HepG2 (cell line): ENCODE results near the gene VKORC1. TPM values are rescaled to one million over a fixed set of nuclear protein-coding genes. Genes with fewer than 3 reads are reported as not detected.

Experiments used
- ATAC-seq: fragments of 200-7000 bp; cut with Tn5 transposase; 3 replicates; pipeline ENCODE4 v1.9.1; 2020; ENCODE audit warnings: mild to moderate bottlenecking, moderate library complexity
- BruUV-seq: library from RNA; stranded (reverse); fragments of 400-500 nt; replicated peaks from 2 replicates; lab custom pipeline; 2021; lab: Mats Ljungman, UMichigan
- CTCF ChIA-PET: fragments of 300-600 bp; formaldehyde crosslinking; extraction: SDS; loops from one replicate; lab custom pipeline; 2021; ENCODE audit warnings: low total read pairs, inconsistent platforms, low intra/inter-chr PET ratio; lab: Yijun Ruan, JAX
- POLR2A ChIA-PET: fragments of 350-600 bp; sonication (Branson Sonifier 250); formaldehyde crosslinking; loops from one replicate; lab custom pipeline; 2020; ENCODE audit warnings: antibody characterized with exemption, inconsistent platforms; lab: Yijun Ruan, JAX
- DNase-seq: peaks from one replicate; pipeline ENCODE4 v3.0.0-alpha.2; 2015; ENCODE audit warnings: low spot score
- FAIRE-seq: peaks from 3 replicates; lab custom pipeline; 2011; peaks lifted over from hg19 to GRCh38; lab: Jason Lieb, UNC
- H2AFZ ChIP-seq: one replicate; pipeline ENCODE4 v1.6.1; 2011; ENCODE audit warnings: low read length, inconsistent platforms
- H3K27ac ChIP-seq: fragments of 300-600 bp; 3 replicates; pipeline ENCODE4 v1.8.0; 2011; ENCODE audit warnings: mixed run types, mild to moderate bottlenecking, mixed read lengths, low read length, inconsistent platforms; ENCODE audit not compliant: insufficient read depth; ENCODE audit errors: extremely low read length
- H3K27me3 ChIP-seq, 2 experiments: fragments of 200-600 bp in 1 of 2; 2 replicates in 1 of 2; 3 replicates in 1 of 2; pipeline versions ENCODE4 v1.6.0 to v1.8.0; 2011; ENCODE audit warnings: low read length in 2 of 2, mild to moderate bottlenecking in 2 of 2, moderate library complexity in 2 of 2, inconsistent platforms in 1 of 2; ENCODE audit not compliant: insufficient read depth in 2 of 2, control insufficient read depth in 1 of 2
- H3K36me3 ChIP-seq, 2 experiments: fragments of 200-600 bp in 1 of 2; replicated peaks in 1 of 2; 2 replicates in 1 of 2; 3 replicates in 1 of 2; pipeline versions ENCODE4 v1.5.1 to v1.8.0; 2011; ENCODE audit warnings: low read length in 2 of 2, inconsistent platforms in 1 of 2; ENCODE audit not compliant: insufficient read depth in 2 of 2, control insufficient read depth in 1 of 2
- H3K4me1 ChIP-seq: 2 replicates; pipeline ENCODE4 v1.5.1; 2012; ENCODE audit warnings: low read length, inconsistent platforms; ENCODE audit not compliant: insufficient read depth
- H3K4me2 ChIP-seq: 2 replicates; pipeline ENCODE4 v1.6.0; 2011; ENCODE audit warnings: low read depth, low read length, inconsistent platforms
- H3K4me3 ChIP-seq, 3 experiments: fragments of 200-600 bp in 1 of 3; sonication (generic), shearing (Covaris generic) in 1 of 3; replicated peaks in 1 of 3; 2 replicates each; pipeline ENCODE4 v1.5.1; 2011 to 2016; ENCODE audit warnings: low read length in 3 of 3, inconsistent platforms in 2 of 3, low read depth in 2 of 3, mild to moderate bottlenecking in 2 of 3, control low read depth in 1 of 3, mixed read lengths in 1 of 3; ENCODE audit not compliant: insufficient read depth in 1 of 3
- H3K79me2 ChIP-seq: one replicate; pipeline ENCODE4 v1.6.1; 2011; ENCODE audit warnings: low read length, inconsistent platforms; ENCODE audit not compliant: insufficient read depth
- H3K9ac ChIP-seq: 2 replicates; pipeline ENCODE4 v1.6.0; 2011; ENCODE audit warnings: mild to moderate bottlenecking, low read depth, low read length, inconsistent platforms; ENCODE audit not compliant: insufficient read depth
- H3K9me3 ChIP-seq: 2 replicates; pipeline ENCODE4 v1.5.1; 2012; ENCODE audit warnings: mild to moderate bottlenecking, low read length
- H4K20me1 ChIP-seq: 2 replicates; pipeline ENCODE4 v1.6.0; 2011; ENCODE audit warnings: inconsistent platforms, mild to moderate bottlenecking, low read length, moderate library complexity; ENCODE audit not compliant: insufficient read depth
- AGO2 ChIP-seq: fragments of 200-400 bp; formaldehyde crosslinking; optimal IDR thresholded peaks from 2 replicates; pipeline ENCODE3; 2017; ENCODE audit warnings: mild to moderate bottlenecking, low read depth, low read length, moderate library complexity
- ATF7 ChIP-seq, 2 experiments: fragments of 450-650 bp in 1 of 2; sonication (generic) in 1 of 2; formaldehyde crosslinking in 1 of 2; IDR thresholded peaks; 2 replicates each; pipeline versions ENCODE4 v1.4.0 to v1.6.1; 2016 to 2020; ENCODE audit warnings: antibody characterized with exemption in 1 of 2, mild to moderate bottlenecking in 1 of 2, missing genetic modification reagents in 1 of 2
- GABPB1 ChIP-seq: IDR thresholded peaks from 2 replicates; pipeline ENCODE4 v1.6.1; 2016; ENCODE audit warnings: mild to moderate bottlenecking, missing genetic modification reagents, moderate library complexity, missing compliant biosample characterization
- MTF2 ChIP-seq: sonication (generic); formaldehyde crosslinking; IDR thresholded peaks from 2 replicates; pipeline ENCODE4 v1.5.0; 2020; ENCODE audit warnings: missing genetic modification reagents, borderline replicate concordance
- NONO ChIP-seq, 2 experiments: fragments of 450-650 bp in 1 of 2; sonication (generic) in 1 of 2; formaldehyde crosslinking in 1 of 2; IDR thresholded peaks in 1 of 2; conservative IDR thresholded peaks in 1 of 2; 2 replicates each; pipeline versions ENCODE4 v1.6.1 to v1.8.0; 2017 to 2022; ENCODE audit warnings: mild to moderate bottlenecking in 1 of 2, missing genetic modification reagents in 1 of 2, moderate library complexity in 1 of 2
- PHF21A ChIP-seq: sonication (generic); formaldehyde crosslinking; IDR thresholded peaks from 2 replicates; pipeline ENCODE4 v1.5.0; 2020; ENCODE audit warnings: mild to moderate bottlenecking, missing genetic modification reagents
- POLR2G ChIP-seq: fragments of 200-400 bp; formaldehyde crosslinking; IDR thresholded peaks from 2 replicates; pipeline ENCODE4 v1.6.1; 2018; ENCODE audit warnings: mild to moderate bottlenecking, low read depth, low read length, moderate library complexity
- RBFOX2 ChIP-seq: fragments of 200-400 bp; formaldehyde crosslinking; IDR thresholded peaks from 2 replicates; pipeline ENCODE4 v1.6.1; 2017; ENCODE audit warnings: low read depth, mild to moderate bottlenecking, low read length
- RBM22 ChIP-seq: fragments of 200-400 bp; formaldehyde crosslinking; optimal IDR thresholded peaks from 2 replicates; pipeline ENCODE3; 2017; ENCODE audit warnings: mild to moderate bottlenecking, low read length, moderate library complexity
- SIN3A ChIP-seq: IDR thresholded peaks from 2 replicates; pipeline ENCODE4 v1.6.1; 2011; ENCODE audit warnings: low read depth, mild to moderate bottlenecking, control low read depth, low read length, borderline replicate concordance
- SSRP1 ChIP-seq: IDR thresholded peaks from 2 replicates; pipeline ENCODE4 v1.6.1; 2016; ENCODE audit warnings: control low read depth
- ZBTB38 ChIP-seq: sonication (generic); formaldehyde crosslinking; IDR thresholded peaks from 2 replicates; pipeline ENCODE4 v1.5.1; 2020; ENCODE audit warnings: mild to moderate bottlenecking, missing genetic modification reagents
- ZC3H13 ChIP-seq: sonication (generic); formaldehyde crosslinking; IDR thresholded peaks from 2 replicates; pipeline ENCODE4 v1.8.1; 2023; ENCODE audit warnings: mild to moderate bottlenecking, missing genetic modification reagents, moderate library complexity
- ZNF263 ChIP-seq: sonication (generic); formaldehyde crosslinking; IDR thresholded peaks from 2 replicates; pipeline ENCODE4 v1.4.0; 2020; ENCODE audit warnings: missing genetic modification reagents
- ZNF772 ChIP-seq: sonication (generic); formaldehyde crosslinking; IDR thresholded peaks from 2 replicates; pipeline ENCODE4 v1.5.0; 2020; ENCODE audit warnings: mild to moderate bottlenecking, missing genetic modification reagents
- WGBS: methylation state at CpG from one replicate; pipeline ENCODE4 v1.1.6; 2017; ENCODE audit warnings: low lambda C conversion rate; 5-methylcytosine and 5-hydroxymethylcytosine counted together
- in situ Hi-C: cut with HindIII; loops from 2 replicates; pipeline ENCODE4 v1.10.0; 2017; ENCODE audit warnings: low pct_unique_long_range_greater_than_20kb; ENCODE audit not compliant: extremely low pct_ligation_motif_present
- intact Hi-C: fragments of 100-400 bp; cut with micrococcal nuclease; formaldehyde crosslinking; loops from one replicate; pipeline ENCODE4 v1.10.0; 2022; ENCODE audit not compliant: unreplicated experiment
- polyA plus RNA-seq, 8 experiments: library from polyadenylated mRNA; depleted of rRNA in 3 of 8; stranded (reverse) in 7 of 8; unstranded in 1 of 8; fragments of >200 nt; fragmentation: Illumina TruSeq in 4 of 8; extraction: Trizol in 4 of 8; gene quantifications; 2 replicates each; pipeline versions ENCODE4 v1.2.1 to v1.2.3, GENCODE V29; 2011 to 2016; ENCODE audit warnings: low read depth in 4 of 8, missing spikeins in 1 of 8, mixed read lengths in 1 of 8; ENCODE audit not compliant: insufficient read depth in 1 of 8
- total RNA-seq, 5 experiments: library from RNA; depleted of rRNA; stranded (reverse); fragments of >200 nt; fragmentation: Illumina TruSeq; extraction: Trizol; gene quantifications; 2 replicates each; pipeline ENCODE4 v1.2.3, GENCODE V29; 2016; ENCODE audit warnings: low read depth in 1 of 5
- TF ChIP-seq, protein P1 (sequence below): sonication (generic); formaldehyde crosslinking; IDR thresholded peaks from 2 replicates; pipeline ENCODE4 v1.8.1; 2023; ENCODE audit warnings: missing genetic modification reagents, mild to moderate bottlenecking, borderline replicate concordance
- TF ChIP-seq, protein P2 (sequence below): sonication (generic); formaldehyde crosslinking; IDR thresholded peaks from 2 replicates; pipeline ENCODE4 v1.4.0; 2020; ENCODE audit warnings: mild to moderate bottlenecking, missing genetic modification reagents

Gene VKORC1
- total and polyA plus RNA-seq, 2 of the 13 experiments (the other 11 are each of a cell fraction or from before 2014, with no cell fraction given) = 141 to 615 TPM

DNA sequence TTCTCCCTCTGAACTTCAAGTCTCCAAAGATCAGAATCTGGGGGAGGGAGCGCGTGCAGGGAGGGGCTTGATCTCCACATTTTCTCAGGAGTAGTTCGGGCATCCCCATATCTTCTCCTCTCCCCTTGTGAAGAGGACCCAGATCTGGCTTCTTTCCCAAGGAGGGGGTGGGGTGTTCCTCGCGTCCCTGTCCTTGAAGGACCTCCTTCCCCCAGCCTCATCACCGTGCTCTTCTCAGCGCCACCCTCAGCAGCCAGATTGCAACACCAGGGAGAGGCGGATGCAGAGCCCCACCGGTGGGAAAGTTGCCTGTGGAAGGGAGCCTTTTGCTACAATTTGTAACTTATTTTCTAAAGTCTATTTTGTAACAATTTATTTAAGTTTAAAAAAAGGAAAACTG, 11.5 kb downstream of the VKORC1 start:
- TF ChIP-seq GABPB1 (CRISPR knock-in tag) (no peak), SSRP1 (CRISPR knock-in tag) (no peak), RBM22 (peak; percentile 22), SIN3A (no peak), ZBTB38 (CRISPR knock-in tag) (no peak)
- no TSS peak for BruUV-seq
- Histone ChIP-seq H3K4me1 (no peaks in the 10 kb centered on the region), H3K9me3 (no peaks in the 10 kb centered on the region), H3K36me3 (peaks cover 20 to 31% of the 10 kb centered on the region in 2 experiments), H3K4me3 (no peak overlapping the region), H3K9ac (no peak overlapping the region), H2AFZ (no peak overlapping the region), H3K79me2 (no peaks in the 10 kb centered on the region), H4K20me1 (no peaks in the 10 kb centered on the region; the same call in 1 of the 2 replicates), H3K27ac (no peak overlapping the region), H3K27me3 (no peaks in the 10 kb centered on the region), H3K4me2 (no peak overlapping the region)
- DNase-seq (no peak), ATAC-seq (no peak), FAIRE-seq (no peak)
- ChIA-PET POLR2A (no interaction called here), CTCF (no interaction called here)
- in situ Hi-C loops = no loop called here
- 93% methylated on average over 9 of the region's 9 CpGs for WGBS
- intact Hi-C loops = no loop called here

DNA sequence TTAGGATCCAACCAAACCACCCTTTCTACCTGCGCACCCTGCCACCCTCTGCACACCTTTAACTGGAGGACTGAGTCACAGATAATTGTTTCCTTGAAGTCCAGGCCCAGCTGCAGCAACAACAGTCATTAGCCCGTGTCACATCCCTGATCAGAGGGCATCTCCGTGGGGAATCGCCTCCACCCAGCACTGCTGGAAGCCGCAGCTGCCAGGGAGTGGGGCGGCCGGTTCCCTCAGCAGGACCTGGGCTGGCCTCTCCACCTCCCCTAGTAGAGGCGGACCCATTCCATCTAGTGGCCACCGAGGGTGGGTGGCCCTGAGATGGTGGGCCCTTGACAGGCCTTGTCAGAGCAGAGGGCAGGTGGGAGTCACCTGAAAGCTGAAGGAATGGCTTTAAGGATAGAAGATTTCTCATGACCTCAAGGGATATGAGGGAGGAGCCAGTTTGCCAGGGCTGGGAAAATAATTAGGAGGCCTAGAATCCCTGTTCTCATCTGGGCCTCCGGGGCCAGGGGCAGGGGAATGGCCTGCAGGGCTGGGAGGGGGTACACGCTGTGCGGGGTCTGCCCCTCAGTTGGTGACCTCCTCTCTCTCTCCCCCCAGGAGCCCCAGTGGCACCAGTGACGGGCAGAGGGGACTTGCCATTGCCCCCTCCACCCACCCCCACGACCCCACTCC, 12.1 kb downstream of the VKORC1 start:
- no peak overlapping the region for H3K4me3 ChIP-seq
- no peak overlapping the region for H3K27ac ChIP-seq
- H3K9ac ChIP-seq = no peak overlapping the region
- in situ Hi-C loops = no loop called here
- ATAC-seq (peak; percentile 6), FAIRE-seq (no peak), DNase-seq (no peak)
- intact Hi-C loops = no loop called here
- peaks cover 25 to 37% of the 10 kb centered on the region in 2 experiments for H3K36me3 ChIP-seq
- no peaks in the 10 kb centered on the region for H4K20me1 ChIP-seq
- no peaks in the 10 kb centered on the region for H3K4me1 ChIP-seq
- no peak overlapping the region for H3K4me2 ChIP-seq
- no peak overlapping the region for H2AFZ ChIP-seq
- POLR2A ChIA-PET = no interaction called here
- CTCF ChIA-PET = no interaction called here
- no TSS peak for BruUV-seq
- no peaks in the 10 kb centered on the region for H3K27me3 ChIP-seq
- no peaks in the 10 kb centered on the region for H3K9me3 ChIP-seq
- WGBS = 95% methylated on average over 14 of the region's 14 CpGs
- H3K79me2 ChIP-seq = no peaks in the 10 kb centered on the region
- peak; percentile 65 for TF ChIP-seq AGO2
- TF ChIP-seq ZC3H13 = peak; percentile 86
- TF ChIP-seq MTF2 (CRISPR knock-in tag) = no peak
- 0 out of 2 replicates have a peak, but pooled peaks have one; percentile 22 for TF ChIP-seq ZNF772 (CRISPR knock-in tag)
- TF ChIP-seq NONO (IDR thresholded peaks at IDR 0.05) = no peak
- TF ChIP-seq NONO (CRISPR knock-in tag; conservative IDR thresholded peaks at IDR 0.05) = no peak
- TF ChIP-seq RBFOX2 = peak; percentile 49
- no peak for TF ChIP-seq PHF21A
- TF ChIP-seq ATF7 (IDR thresholded peaks at IDR 0.05) = no peak
- no peak for TF ChIP-seq ATF7 (CRISPR knock-in tag; IDR thresholded peaks at IDR 0.05)
- peak; percentile 43 for TF ChIP-seq POLR2G
- TF ChIP-seq ZNF263 = no peak
- TF ChIP-seq, protein P1, sequence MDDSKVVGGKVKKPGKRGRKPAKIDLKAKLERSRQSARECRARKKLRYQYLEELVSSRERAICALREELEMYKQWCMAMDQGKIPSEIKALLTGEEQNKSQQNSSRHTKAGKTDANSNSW (CRISPR knock-in tag) = no peak
- TF ChIP-seq, protein P2, sequence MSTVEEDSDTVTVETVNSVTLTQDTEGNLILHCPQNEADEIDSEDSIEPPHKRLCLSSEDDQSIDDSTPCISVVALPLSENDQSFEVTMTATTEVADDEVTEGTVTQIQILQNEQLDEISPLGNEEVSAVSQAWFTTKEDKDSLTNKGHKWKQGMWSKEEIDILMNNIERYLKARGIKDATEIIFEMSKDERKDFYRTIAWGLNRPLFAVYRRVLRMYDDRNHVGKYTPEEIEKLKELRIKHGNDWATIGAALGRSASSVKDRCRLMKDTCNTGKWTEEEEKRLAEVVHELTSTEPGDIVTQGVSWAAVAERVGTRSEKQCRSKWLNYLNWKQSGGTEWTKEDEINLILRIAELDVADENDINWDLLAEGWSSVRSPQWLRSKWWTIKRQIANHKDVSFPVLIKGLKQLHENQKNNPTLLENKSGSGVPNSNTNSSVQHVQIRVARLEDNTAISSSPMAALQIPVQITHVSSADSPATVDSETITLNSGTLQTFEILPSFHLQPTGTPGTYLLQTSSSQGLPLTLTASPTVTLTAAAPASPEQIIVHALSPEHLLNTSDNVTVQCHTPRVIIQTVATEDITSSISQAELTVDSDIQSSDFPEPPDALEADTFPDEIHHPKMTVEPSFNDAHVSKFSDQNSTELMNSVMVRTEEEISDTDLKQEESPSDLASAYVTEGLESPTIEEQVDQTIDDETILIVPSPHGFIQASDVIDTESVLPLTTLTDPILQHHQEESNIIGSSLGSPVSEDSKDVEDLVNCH (CRISPR knock-in tag) = no peak
